GM19372 (cell line): ENCODE results near the gene DNAJC27.

Experiments
- ATAC-seq: cut with Tn5 transposase; IDR thresholded peaks from one replicate; pipeline ENCODE4 v1.9.1; 2021; ENCODE audit warnings: mild to moderate bottlenecking, low read depth, moderate library complexity; ENCODE audit not compliant: unreplicated experiment

The DNAJC27 gene

GRCh38 chr2:24910245-24910644 is 61.5 kb downstream of the DNAJC27 start:
- no peak for ATAC-seq

GRCh38 chr2:24909555-24910177 is 62.1 kb downstream of the DNAJC27 start:
- ATAC-seq, result no peak

- no peak for ATAC-seq
Measured at GRCh38 chr2:24908461-24908901, 63.3 kb downstream of the DNAJC27 start.

GRCh38 chr2:24907116-24907515 is 64.6 kb downstream of the DNAJC27 start:
- no peak for ATAC-seq

- ATAC-seq, result no peak
Measured at GRCh38 chr2:24906466-24906865, 65.3 kb downstream of the DNAJC27 start.

GRCh38 chr2:24903161-24904103 is 68.3 kb downstream of the DNAJC27 start:
- ATAC-seq, result no peak

GRCh38 chr2:24899361-24899910 is 72.3 kb downstream of the DNAJC27 start:
- no peak for ATAC-seq

GRCh38 chr2:24898122-24899109 is 73.3 kb downstream of the DNAJC27 start:
- no peak for ATAC-seq

GRCh38 chr2:24894750-24895149 is 77.0 kb downstream of the DNAJC27 start:
- no peak for ATAC-seq

- ATAC-seq, result no peak
Measured at GRCh38 chr2:24893934-24894333, 77.8 kb downstream of the DNAJC27 start.
